Limb (tissue), 2 donors: ENCODE data around the gene SLC11A1.

Source experiments
- DNase-seq, 2 donors: peaks; one replicate each; pipeline ENCODE4 v3.0.0-alpha.2; 2016; ENCODE audit errors: extremely low spot score in 2 of 2

The SLC11A1 gene

GRCh38 chr2:218432676-218433365, 50.7 kb downstream of the SLC11A1 start:
- DNase-seq: no peak

GRCh38 chr2:218434456-218434855, 52.4 kb downstream of the SLC11A1 start:
- DNase-seq: no peak

GRCh38 chr2:218435003-218435982, 53.2 kb downstream of the SLC11A1 start:
- no peak for DNase-seq

- no peak for DNase-seq
Observed at GRCh38 chr2:218436992-218437391, 54.9 kb downstream of the SLC11A1 start.

GRCh38 chr2:218437969-218438368, 55.9 kb downstream of the SLC11A1 start:
- no peak for DNase-seq

GRCh38 chr2:218438596-218438995, 56.5 kb downstream of the SLC11A1 start:
- no peak for DNase-seq

- no peak for DNase-seq
Observed at GRCh38 chr2:218444692-218445357, 62.8 kb downstream of the SLC11A1 start.

GRCh38 chr2:218445602-218446001, 63.5 kb downstream of the SLC11A1 start:
- DNase-seq: no peak
